MM.1S (cell line): ENCODE results near the gene PRIMA1.

Experiments
- DNase-seq: peaks from one replicate; pipeline ENCODE4 v3.0.0-alpha.2; 2015
- H2AFZ ChIP-seq: fragments of 300-600 bp; sonication (generic); 2 replicates; pipeline ENCODE4 v1.6.0; 2016; ENCODE audit warnings: antibody characterized with exemption, low read length
- H3F3A ChIP-seq: fragments of 300-600 bp; sonication (generic); 2 replicates; pipeline ENCODE4 v1.6.1; 2016; ENCODE audit warnings: mild to moderate bottlenecking, antibody characterized with exemption, low read length, moderate library complexity, mixed read lengths; ENCODE audit not compliant: insufficient read depth
- H3K27ac ChIP-seq: fragments of 300-600 bp; sonication (generic); 2 replicates; pipeline ENCODE4 v1.5.1; 2016; ENCODE audit warnings: mild to moderate bottlenecking, low read length
- H3K27me3 ChIP-seq: fragments of 300-600 bp; sonication (generic); replicated peaks from 2 replicates; pipeline ENCODE4 v1.6.0; 2016; ENCODE audit warnings: low read length; ENCODE audit not compliant: insufficient read depth
- H3K36me3 ChIP-seq: fragments of 300-600 bp; sonication (generic); replicated peaks from 2 replicates; pipeline ENCODE4 v1.6.1; 2016; ENCODE audit warnings: mild to moderate bottlenecking, low read length, mixed read lengths; ENCODE audit not compliant: insufficient read depth
- H3K4me1 ChIP-seq: fragments of 300-600 bp; sonication (generic); 2 replicates; pipeline ENCODE4 v1.6.1; 2016; ENCODE audit warnings: low read length, mixed read lengths
- H3K4me2 ChIP-seq: fragments of 300-600 bp; sonication (generic); 2 replicates; pipeline ENCODE4 v1.6.0; 2016; ENCODE audit warnings: low read depth, low read length
- H3K4me3 ChIP-seq: fragments of 300-600 bp; sonication (generic); 2 replicates; pipeline ENCODE4 v1.5.1; 2016; ENCODE audit warnings: low read length, mixed read lengths
- H3K79me2 ChIP-seq: fragments of 300-600 bp; sonication (generic); 2 replicates; pipeline ENCODE4 v1.6.1; 2016; ENCODE audit warnings: mixed run types, low read length, mixed read lengths
- H3K9ac ChIP-seq: fragments of 300-600 bp; sonication (generic); 2 replicates; pipeline ENCODE4 v1.6.1; 2016; ENCODE audit warnings: low read length, mixed read lengths
- H3K9me2 ChIP-seq: fragments of 300-600 bp; sonication (generic); replicated peaks from 2 replicates; pipeline ENCODE4 v1.6.1; 2016; ENCODE audit warnings: mild to moderate bottlenecking, low read length, mixed read lengths; ENCODE audit not compliant: insufficient read depth
- H3K9me3 ChIP-seq: fragments of 300-600 bp; sonication (generic); replicated peaks from 2 replicates; pipeline ENCODE4 v1.6.1; 2016; ENCODE audit warnings: mild to moderate bottlenecking, low read length, mixed read lengths; ENCODE audit not compliant: insufficient read depth
- H4K20me1 ChIP-seq: fragments of 300-600 bp; sonication (generic); 2 replicates; pipeline ENCODE4 v1.6.1; 2016; ENCODE audit warnings: mild to moderate bottlenecking, low read length, moderate library complexity, mixed read lengths; ENCODE audit not compliant: insufficient read depth
- EZH2 ChIP-seq: fragments of 300-600 bp; sonication (generic); optimal IDR thresholded peaks from 2 replicates; pipeline ENCODE3; 2017; ENCODE audit warnings: low read depth, mild to moderate bottlenecking, antibody characterized with exemption, low read length, mixed read lengths
- EZH2phosphoT487 ChIP-seq: fragments of 300-600 bp; sonication (generic); IDR thresholded peaks from 2 replicates; pipeline ENCODE4 v1.6.1; 2018; ENCODE audit warnings: antibody characterized with exemption, low read length
- TF ChIP-seq, protein P1 (sequence below): fragments of 300-600 bp; sonication (generic); IDR thresholded peaks from 2 replicates; pipeline ENCODE4 v1.5.1; 2016; ENCODE audit warnings: antibody characterized with exemption, low read length, mixed read lengths

PRIMA1 gene

DNA sequence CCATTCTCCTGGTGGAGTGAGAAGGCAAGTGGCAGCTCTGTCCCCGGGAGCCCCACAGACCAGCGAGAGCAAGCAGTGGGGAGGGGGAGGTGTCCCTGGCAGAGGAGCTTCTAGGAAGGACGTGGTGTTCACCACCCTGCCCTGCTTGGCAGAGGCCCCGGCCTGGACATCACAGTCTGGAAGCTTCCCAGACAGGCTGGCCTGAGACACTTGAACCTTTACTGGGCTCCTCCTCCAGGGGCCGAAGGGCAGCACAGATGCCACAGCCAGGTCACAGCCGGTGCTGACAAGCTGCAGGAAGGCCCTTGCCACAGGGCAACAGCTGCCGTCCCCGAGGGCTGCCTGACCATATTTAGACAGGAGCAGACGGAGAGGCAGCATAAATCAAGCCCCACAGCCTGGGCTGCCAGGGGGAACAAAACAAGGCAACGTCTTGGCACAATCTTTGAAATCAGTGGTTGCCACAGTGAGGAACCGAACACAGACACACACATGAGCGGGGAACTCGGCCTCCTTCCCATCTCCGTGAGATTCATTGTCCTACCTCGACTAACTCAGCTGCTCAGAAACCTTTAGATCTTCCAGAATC is 28.5 kb downstream of the PRIMA1 start:
- DNase-seq: no peak
- H3K4me1 ChIP-seq: no peaks in the 10 kb centered on the region
- H3K27ac ChIP-seq: no peak overlapping the region
- H3K9me2 ChIP-seq: no peaks in the 10 kb centered on the region
- no peak overlapping the region for H3K4me2 ChIP-seq
- H4K20me1 ChIP-seq: no peaks in the 10 kb centered on the region
- H3K79me2 ChIP-seq: no peaks in the 10 kb centered on the region
- TF ChIP-seq, protein P1, sequence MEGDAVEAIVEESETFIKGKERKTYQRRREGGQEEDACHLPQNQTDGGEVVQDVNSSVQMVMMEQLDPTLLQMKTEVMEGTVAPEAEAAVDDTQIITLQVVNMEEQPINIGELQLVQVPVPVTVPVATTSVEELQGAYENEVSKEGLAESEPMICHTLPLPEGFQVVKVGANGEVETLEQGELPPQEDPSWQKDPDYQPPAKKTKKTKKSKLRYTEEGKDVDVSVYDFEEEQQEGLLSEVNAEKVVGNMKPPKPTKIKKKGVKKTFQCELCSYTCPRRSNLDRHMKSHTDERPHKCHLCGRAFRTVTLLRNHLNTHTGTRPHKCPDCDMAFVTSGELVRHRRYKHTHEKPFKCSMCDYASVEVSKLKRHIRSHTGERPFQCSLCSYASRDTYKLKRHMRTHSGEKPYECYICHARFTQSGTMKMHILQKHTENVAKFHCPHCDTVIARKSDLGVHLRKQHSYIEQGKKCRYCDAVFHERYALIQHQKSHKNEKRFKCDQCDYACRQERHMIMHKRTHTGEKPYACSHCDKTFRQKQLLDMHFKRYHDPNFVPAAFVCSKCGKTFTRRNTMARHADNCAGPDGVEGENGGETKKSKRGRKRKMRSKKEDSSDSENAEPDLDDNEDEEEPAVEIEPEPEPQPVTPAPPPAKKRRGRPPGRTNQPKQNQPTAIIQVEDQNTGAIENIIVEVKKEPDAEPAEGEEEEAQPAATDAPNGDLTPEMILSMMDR: no peak
- TF ChIP-seq EZH2phosphoT487: no peak
- TF ChIP-seq EZH2: no peak
- no peak overlapping the region for H3K4me3 ChIP-seq
- no peak overlapping the region for H3K9ac ChIP-seq
- H3K27me3 ChIP-seq: no peaks in the 10 kb centered on the region
- H3K36me3 ChIP-seq: no peaks in the 10 kb centered on the region
- no peak overlapping the region for H2AFZ ChIP-seq
- no peaks in the 10 kb centered on the region for H3K9me3 ChIP-seq
- no peaks in the 10 kb centered on the region for H3F3A ChIP-seq

DNA sequence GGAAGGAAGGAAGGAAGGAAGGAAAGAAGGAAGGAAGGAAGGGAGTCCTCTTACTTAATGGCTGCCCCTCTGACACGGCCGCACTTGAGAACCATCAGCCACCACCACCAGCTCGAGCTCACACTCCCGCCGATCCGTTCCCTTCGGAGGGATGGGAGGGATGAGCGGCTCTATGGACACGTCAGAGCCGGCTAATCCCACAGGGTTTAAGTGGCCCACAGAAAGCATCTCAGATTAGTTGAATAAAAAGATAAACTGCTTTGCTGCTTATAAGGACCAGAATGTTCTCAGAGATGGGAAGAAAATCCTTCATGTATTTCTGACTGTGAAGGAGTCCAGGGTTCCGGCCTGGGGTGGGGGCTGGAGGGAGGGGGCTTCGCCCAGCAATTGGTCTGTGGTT is 31.1 kb downstream of the PRIMA1 start:
- Histone ChIP-seq H4K20me1 (no peaks in the 10 kb centered on the region), H3K79me2 (no peaks in the 10 kb centered on the region), H3K4me2 (no peak overlapping the region), H2AFZ (no peak overlapping the region), H3K27me3 (no peaks in the 10 kb centered on the region), H3F3A (no peaks in the 10 kb centered on the region), H3K4me3 (no peak overlapping the region), H3K9me2 (no peaks in the 10 kb centered on the region), H3K4me1 (no peaks in the 10 kb centered on the region), H3K27ac (no peak overlapping the region), H3K9me3 (no peaks in the 10 kb centered on the region), H3K9ac (no peak overlapping the region), H3K36me3 (no peaks in the 10 kb centered on the region)
- DNase-seq: no peak
- TF ChIP-seq, protein P1: no peak
- TF ChIP-seq EZH2phosphoT487 (no peak), EZH2 (no peak)

DNA sequence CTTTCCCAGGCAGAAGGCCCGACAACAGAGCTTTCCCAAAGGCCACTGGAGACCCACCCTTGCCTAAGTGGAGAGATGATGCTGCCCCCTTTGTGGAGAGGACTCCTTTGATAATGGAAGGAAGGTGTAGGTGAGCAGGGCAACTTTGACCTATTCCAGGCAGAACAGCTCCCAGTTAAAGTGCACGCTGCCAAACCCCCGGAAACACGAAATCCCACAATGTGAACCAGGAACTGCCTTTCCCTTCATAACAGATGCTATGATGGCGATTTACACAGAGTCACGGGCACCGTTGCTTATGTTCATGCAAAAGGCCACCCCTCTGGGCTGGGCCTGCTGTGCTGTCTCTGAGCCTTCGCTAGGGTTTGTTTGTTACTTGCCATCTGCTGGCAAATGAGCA is 34.6 kb downstream of the PRIMA1 start:
- Histone ChIP-seq H3K9ac (no peak overlapping the region), H3K9me3 (no peaks in the 10 kb centered on the region), H3K4me2 (no peak overlapping the region), H2AFZ (no peak overlapping the region), H4K20me1 (no peaks in the 10 kb centered on the region), H3F3A (no peaks in the 10 kb centered on the region), H3K4me3 (no peak overlapping the region), H3K4me1 (no peaks in the 10 kb centered on the region), H3K27ac (no peak overlapping the region), H3K79me2 (no peaks in the 10 kb centered on the region), H3K9me2 (no peaks in the 10 kb centered on the region), H3K36me3 (no peaks in the 10 kb centered on the region), H3K27me3 (no peaks in the 10 kb centered on the region)
- no peak for TF ChIP-seq EZH2
- TF ChIP-seq, protein P1: no peak
- no peak for TF ChIP-seq EZH2phosphoT487
- DNase-seq: no peak
